ENCODE measurements around the gene FIBCD1.

Gene FIBCD1, protein sequence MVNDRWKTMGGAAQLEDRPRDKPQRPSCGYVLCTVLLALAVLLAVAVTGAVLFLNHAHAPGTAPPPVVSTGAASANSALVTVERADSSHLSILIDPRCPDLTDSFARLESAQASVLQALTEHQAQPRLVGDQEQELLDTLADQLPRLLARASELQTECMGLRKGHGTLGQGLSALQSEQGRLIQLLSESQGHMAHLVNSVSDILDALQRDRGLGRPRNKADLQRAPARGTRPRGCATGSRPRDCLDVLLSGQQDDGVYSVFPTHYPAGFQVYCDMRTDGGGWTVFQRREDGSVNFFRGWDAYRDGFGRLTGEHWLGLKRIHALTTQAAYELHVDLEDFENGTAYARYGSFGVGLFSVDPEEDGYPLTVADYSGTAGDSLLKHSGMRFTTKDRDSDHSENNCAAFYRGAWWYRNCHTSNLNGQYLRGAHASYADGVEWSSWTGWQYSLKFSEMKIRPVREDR

DNA sequence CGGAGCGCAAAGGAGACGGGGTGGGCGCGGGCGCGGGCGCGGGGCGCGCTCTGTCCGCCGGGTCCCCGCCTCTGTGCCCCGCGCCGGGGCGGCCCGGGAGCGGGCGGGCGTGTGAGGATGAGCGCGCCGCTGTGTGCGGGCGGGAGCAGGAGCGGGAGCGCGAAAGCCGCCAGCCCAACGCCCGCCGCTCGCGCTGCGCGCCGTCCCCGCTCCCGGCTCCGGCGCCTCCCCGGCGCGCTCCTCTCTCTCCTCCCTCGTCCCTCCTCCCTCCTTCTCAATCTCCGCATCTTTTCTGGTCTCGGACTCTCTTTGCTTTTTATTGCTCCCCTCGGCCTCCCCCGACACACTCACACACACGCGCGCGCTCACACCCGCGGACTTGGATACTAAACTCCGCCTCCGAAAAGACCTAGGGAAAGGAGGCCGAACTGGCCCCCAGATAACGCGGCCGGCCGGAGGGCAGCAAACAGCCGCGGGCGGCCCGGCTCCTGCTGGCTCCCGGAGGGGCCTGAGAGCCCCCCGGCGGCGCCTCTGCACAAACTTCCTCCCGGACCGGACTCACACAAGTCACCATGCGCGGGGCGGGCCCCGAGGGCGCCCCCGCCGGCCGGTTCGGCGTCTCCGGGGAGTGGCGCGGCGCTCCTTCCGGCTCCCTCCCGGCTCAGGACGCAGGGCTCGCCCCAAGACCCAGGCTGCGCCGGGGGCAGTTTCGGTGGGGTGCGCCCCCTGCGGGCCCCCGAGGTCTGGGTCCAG is at the start of gene FIBCD1:
Gene FIBCD1 (minus strand): TSS at position 596 of the 753 bp plus-strand sequence. CDS start 640 bp downstream, outside the sequence.
- no peak for DNase-seq

- no peak for DNase-seq
These were observed 49.3 kb upstream of the FIBCD1 start for GRCh38 chr9:130988400-130988747.

DNA sequence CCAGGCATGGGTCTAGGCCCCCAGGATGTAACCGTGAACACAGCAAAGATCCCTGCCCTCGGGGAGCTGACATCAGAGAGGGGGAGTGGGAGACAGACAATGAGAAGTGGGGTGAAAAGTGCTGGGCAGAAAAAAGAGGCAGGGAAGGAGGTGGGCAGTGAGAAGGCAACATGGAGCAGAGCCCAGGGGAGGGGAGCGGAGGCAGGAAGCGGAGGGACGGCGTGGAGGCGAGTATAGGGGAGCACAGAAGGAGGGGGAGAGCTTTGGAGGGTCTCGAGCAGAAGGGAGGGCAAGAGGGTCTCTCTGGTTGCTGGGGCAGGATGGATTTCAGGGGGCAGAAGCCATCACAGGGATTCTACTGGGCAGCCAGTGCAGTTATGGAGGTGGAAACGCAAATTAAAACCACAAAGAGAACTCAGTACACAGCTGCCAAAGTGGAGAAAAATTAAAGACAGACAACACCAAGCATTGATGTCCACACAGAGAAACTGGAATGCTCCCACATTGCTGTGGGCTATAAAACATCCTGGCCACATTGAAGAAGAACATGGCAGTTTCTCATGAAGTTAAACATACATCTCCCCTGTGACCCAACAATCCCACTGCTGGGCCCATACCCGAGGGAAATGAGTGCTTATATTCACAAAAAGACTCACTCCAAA is 48.8 kb upstream of the FIBCD1 start:
- no peak for DNase-seq

DNA sequence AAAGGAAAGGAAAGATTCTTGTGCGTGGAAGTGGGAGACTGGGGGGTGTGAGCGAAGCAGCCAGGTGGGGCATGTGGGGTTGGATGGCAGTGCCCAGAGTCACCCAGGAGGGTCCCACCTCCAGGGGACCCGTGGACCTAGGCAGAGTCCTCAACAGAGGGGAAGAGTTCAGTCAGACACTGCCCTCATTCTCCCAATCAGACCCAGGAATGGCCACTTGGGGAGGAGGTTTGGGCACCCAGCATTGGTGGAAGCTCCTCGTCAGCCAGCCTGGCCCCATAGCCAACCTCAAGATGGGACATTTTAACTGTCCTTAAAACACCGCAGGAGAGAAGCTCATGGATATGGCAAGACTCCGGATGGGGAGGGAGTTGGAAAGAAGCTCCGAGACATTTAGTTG is 48.0 kb upstream of the FIBCD1 start:
- no peak for DNase-seq

- no peak for DNase-seq
These were observed 47.4 kb upstream of the FIBCD1 start for GRCh38 chr9:130986356-130986965.

DNA sequence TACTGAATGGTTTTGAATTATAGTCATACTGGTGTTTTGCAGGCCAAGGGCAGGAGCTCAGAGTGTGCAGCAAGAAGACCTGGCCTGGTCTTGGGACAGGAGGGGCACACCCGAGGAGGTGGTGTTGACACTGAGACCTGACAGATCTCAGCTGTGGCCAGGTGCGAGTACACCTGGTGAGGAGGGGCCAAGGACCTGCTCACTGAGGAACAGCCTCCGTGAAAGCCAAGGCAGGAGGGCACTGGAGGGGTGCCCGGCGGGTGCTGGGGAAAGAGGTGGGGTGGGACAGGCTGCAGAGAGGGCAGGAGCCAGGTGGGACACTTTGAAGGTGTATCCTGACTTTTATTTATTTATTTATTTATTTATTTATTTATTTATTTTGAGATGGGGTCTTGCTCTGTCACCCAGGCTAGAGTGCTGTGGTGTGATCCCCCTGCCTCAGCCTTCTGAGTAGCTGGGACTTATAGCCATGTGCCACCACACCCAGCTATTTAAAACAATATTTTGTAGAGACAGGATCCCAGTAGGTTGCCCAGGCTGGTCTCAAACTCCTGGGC is 46.6 kb upstream of the FIBCD1 start:
- DNase-seq, result no peak

- no peak for DNase-seq
These were observed 46.0 kb upstream of the FIBCD1 start for GRCh38 chr9:130985029-130985428.

- no peak for DNase-seq
These were observed 45.5 kb upstream of the FIBCD1 start for GRCh38 chr9:130984521-130984920.

- DNase-seq, result no peak
These were observed 44.9 kb upstream of the FIBCD1 start for GRCh38 chr9:130983970-130984369.

GRCh38 chr9:130983359-130983670 is 44.3 kb upstream of the FIBCD1 start:
- no peak for DNase-seq

- no peak for DNase-seq
These were observed 43.8 kb upstream of the FIBCD1 start for GRCh38 chr9:130982636-130983358.

GRCh38 chr9:130981756-130982137 is 42.7 kb upstream of the FIBCD1 start:
- no peak for DNase-seq

GRCh38 chr9:130981002-130981755 is 42.1 kb upstream of the FIBCD1 start:
- DNase-seq, result no peak

DNA sequence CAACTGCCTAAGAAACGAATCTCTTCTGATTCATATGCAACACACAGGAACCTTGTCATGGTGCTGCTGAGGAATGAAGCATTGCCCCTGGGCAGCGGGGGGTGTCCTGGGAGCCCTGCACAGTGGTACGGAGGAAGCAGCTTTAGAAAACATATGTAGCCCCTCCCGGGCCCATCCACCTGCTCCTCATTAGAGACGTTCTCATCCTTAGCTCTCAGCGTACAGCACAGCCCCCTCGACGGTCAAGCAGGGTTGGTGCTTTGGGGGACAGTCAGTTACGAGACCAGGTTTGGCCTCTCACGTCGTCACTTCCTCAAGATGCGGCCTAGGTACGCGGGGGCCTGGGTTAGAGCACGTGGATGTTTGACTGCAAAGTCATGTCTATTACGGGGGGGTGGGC is 41.5 kb upstream of the FIBCD1 start:
- no peak for DNase-seq

DNA sequence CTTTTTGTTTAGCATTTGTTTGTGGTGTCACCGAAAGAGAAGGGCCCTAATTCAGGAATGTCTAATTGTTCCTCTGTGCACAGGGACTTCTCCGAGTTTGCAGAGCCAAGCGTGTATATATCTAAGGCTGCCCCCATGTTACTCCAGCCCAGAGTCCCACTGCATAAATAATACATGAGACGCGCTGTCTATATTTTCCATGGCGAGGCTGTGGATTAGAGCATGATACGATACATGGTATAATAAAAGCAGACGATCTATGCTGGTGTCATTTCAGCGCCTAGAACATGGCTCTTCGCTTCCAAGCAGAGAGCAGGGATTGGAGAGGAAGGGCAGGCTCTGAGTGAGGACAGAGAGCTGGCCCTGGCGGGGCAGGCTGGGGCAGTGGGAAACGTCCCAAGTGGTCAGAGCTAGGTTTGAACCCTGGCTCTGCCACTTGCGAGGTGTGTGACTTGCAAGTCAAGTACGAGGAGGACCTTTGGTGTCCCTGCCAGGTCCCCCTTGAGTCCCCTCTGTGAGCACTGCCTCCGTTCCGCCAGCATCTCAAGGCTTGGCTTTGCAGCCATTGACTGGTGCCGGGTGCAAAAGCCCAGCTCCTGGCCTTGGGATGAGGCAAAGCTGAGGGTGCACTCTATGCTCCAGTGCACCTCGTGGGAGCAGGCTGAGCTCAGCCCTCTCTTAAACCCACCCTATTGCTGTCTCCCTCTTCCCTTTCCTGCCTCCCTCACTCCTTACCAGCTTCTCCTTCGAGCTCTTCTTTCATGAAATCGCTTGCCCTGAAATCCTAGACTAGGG is 40.7 kb upstream of the FIBCD1 start:
- DNase-seq, result no peak

DNA sequence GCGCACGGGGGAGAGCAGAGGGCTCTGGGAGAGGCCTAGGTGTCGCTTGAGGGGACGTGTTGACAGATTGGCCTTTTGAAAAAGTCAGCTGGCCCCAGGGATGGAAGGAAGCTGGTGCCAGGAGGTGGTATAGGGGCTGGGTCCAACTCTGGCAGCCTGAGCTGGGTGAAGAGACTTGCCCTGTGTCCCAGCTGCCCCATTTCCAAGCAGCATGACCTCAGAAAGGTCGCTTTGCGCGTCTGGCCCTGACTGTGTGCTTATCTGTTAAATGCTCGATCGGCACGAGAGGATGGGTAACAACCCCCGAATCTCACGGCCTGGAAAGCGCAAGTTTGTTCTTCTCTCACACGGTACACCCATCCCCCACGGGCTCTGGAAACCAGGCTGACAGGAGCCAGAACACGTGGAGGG is 38.8 kb upstream of the FIBCD1 start:
- DNase-seq, result no peak

DNA sequence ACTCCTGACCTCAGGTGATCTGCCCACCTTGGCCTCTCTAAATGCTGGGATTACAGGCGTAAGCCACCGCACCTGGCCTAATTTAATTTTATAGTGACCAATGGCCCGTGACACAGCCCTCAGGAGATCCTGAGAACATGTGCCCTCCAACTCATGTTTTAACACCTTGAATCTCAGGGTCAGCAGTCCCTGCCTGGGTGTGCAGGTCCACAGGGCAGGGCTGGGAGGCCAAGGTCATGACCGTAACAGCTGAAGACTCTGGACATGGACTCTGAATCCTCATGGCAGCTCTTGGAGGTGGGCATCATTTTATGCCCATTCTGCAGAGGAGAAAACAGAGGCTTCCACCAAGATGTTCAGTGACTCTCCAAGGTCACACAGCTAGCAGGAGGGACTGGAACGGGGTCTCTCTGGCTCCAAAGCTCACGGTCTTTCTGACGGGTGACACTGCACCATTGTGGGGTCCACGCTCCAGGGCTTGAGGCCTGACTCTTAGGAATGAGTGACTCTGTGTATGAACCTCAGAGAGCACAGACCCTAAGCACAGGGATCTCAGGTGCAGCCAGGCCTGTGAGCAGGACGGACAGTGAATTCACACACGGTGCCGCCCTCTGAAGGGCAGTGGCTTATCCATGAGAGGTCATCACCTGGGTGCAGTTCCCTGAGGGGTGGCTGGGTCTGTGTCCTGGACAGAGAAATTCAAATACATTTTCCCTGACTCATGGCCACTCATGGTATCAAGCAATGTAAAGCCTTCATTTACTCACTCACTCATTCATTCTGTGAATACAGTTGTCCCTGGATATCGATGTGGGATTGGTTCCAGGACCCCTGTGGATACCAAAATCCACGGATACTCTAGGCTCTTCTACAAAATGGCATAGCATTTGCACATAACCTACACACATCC is 37.1 kb upstream of the FIBCD1 start:
- no peak for DNase-seq

GRCh38 chr9:130975156-130975555 is 36.1 kb upstream of the FIBCD1 start:
- DNase-seq, result no peak

DNA sequence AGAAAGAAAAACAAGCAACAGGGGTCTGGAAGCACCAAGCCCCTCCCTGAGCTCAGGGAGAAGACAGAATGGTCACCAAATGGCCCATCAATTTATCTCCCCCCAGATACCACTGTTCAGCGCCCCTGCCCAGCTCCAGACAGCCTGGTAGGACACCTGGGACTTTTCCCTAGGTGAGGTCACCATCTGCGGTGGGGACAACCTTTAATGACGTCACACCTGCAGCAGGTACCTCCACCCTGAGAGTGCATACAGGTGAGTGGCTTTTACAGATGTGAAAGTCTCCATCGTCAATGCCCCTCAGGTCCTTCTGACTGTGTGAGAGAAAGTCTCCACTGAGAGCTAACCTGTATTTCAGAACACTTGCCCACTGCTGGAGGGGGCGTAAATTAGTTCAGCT is 35.6 kb upstream of the FIBCD1 start:
- no peak for DNase-seq

Measured in NCI-H1436 treated with DMSO at 0.1 percent for 48 hours (cell line).